H9 (cell line): ENCODE measurements around the gene DNAJC11. TPM values are rescaled to one million over a fixed set of nuclear protein-coding genes. Genes with fewer than 3 reads are reported as not detected.

Experiments used
- DNase-seq: peaks from one replicate; pipeline ENCODE4 v3.0.0-alpha.2; 2017
- H2AFZ ChIP-seq: one replicate; pipeline ENCODE4 v1.6.1; 2013; ENCODE audit warnings: mild to moderate bottlenecking, low read length, control low read depth, moderate library complexity
- H2AK5ac ChIP-seq: 2 replicates; pipeline ENCODE4 v1.6.1; 2013; ENCODE audit warnings: low read length, control low read depth, mixed read lengths; ENCODE audit not compliant: insufficient read length
- H2BK120ac ChIP-seq: one replicate; pipeline ENCODE4 v1.6.1; 2013; ENCODE audit warnings: low read depth, mild to moderate bottlenecking, low read length, control low read depth, inconsistent platforms; ENCODE audit not compliant: poor library complexity, severe bottlenecking
- H2BK12ac ChIP-seq: 2 replicates; pipeline ENCODE4 v1.6.1; 2013; ENCODE audit warnings: low read length, control low read depth, mixed read lengths, low read depth; ENCODE audit not compliant: insufficient read length
- H2BK15ac ChIP-seq: 2 replicates; pipeline ENCODE4 v1.6.1; 2013; ENCODE audit warnings: low read depth, low read length, control low read depth
- H2BK20ac ChIP-seq: one replicate; pipeline ENCODE4 v1.6.1; 2013; ENCODE audit warnings: low read depth, mild to moderate bottlenecking, low read length, control low read depth, inconsistent platforms; ENCODE audit not compliant: poor library complexity, severe bottlenecking
- H2BK5ac ChIP-seq: 2 replicates; pipeline ENCODE4 v1.6.1; 2013; ENCODE audit warnings: low read length, control low read depth, mixed read lengths; ENCODE audit not compliant: insufficient read length
- H3K14ac ChIP-seq: 2 replicates; pipeline ENCODE4 v1.6.1; 2013; ENCODE audit warnings: low read length, control low read depth; ENCODE audit not compliant: insufficient read depth
- H3K18ac ChIP-seq: 2 replicates; pipeline ENCODE4 v1.6.1; 2013; ENCODE audit warnings: low read depth, mild to moderate bottlenecking, mixed read lengths, low read length, control low read depth; ENCODE audit not compliant: insufficient read length
- H3K23ac ChIP-seq: 2 replicates; pipeline ENCODE4 v1.6.1; 2013; ENCODE audit warnings: low read length, control low read depth, mixed read lengths, low read depth; ENCODE audit not compliant: insufficient read length
- H3K23me2 ChIP-seq: 2 replicates; pipeline ENCODE4 v1.6.1; 2013; ENCODE audit warnings: low read depth, mild to moderate bottlenecking, mixed read lengths, low read length, control low read depth; ENCODE audit not compliant: insufficient read length, poor library complexity, severe bottlenecking
- H3K27ac ChIP-seq: 2 replicates; pipeline ENCODE4 v1.5.1; 2013; ENCODE audit warnings: low read length, control low read depth, mixed read lengths, low read depth; ENCODE audit not compliant: insufficient read length
- H3K27me3 ChIP-seq: 2 replicates; pipeline ENCODE4 v1.6.1; 2013; ENCODE audit warnings: low read length, control low read depth, inconsistent platforms; ENCODE audit not compliant: insufficient read depth
- H3K4ac ChIP-seq: 2 replicates; pipeline ENCODE4 v1.6.1; 2013; ENCODE audit warnings: low read depth, mild to moderate bottlenecking, control low read depth, inconsistent platforms, low read length, moderate library complexity
- H3K4me1 ChIP-seq: 2 replicates; pipeline ENCODE4 v1.6.1; 2013; ENCODE audit warnings: low read length, control low read depth, inconsistent platforms; ENCODE audit not compliant: insufficient read depth
- H3K4me2 ChIP-seq: 2 replicates; pipeline ENCODE4 v1.6.1; 2013; ENCODE audit warnings: low read length, control low read depth, mixed read lengths; ENCODE audit not compliant: insufficient read length, insufficient read depth
- H3K56ac ChIP-seq: 2 replicates; pipeline ENCODE4 v1.6.1; 2013; ENCODE audit warnings: low read depth, mild to moderate bottlenecking, mixed read lengths, low read length, control low read depth; ENCODE audit not compliant: insufficient read length
- H3K79me1 ChIP-seq: 2 replicates; pipeline ENCODE4 v1.6.1; 2013; ENCODE audit warnings: low read depth, mild to moderate bottlenecking, moderate library complexity, low read length, control low read depth, inconsistent platforms; ENCODE audit not compliant: insufficient read depth, poor library complexity, severe bottlenecking
- H3K79me2 ChIP-seq: 2 replicates; pipeline ENCODE4 v1.6.1; 2013; ENCODE audit warnings: low read length, control low read depth, inconsistent platforms; ENCODE audit not compliant: insufficient read depth
- H3K9ac ChIP-seq: 2 replicates; pipeline ENCODE4 v1.6.1; 2013; ENCODE audit warnings: low read length, control low read depth, mixed read lengths; ENCODE audit not compliant: insufficient read length; ENCODE audit errors: extremely low read depth
- H3K9me3 ChIP-seq: one replicate; pipeline ENCODE4 v1.6.1; 2013; ENCODE audit warnings: low read depth, low read length, inconsistent platforms; ENCODE audit not compliant: control insufficient read depth
- H3T11ph ChIP-seq: one replicate; pipeline ENCODE4 v1.6.1; 2013; ENCODE audit warnings: mild to moderate bottlenecking, low read length, control low read depth, inconsistent platforms
- H4K20me1 ChIP-seq: one replicate; pipeline ENCODE4 v1.6.1; 2013; ENCODE audit not compliant: control insufficient read depth, insufficient read length, insufficient read depth
- H4K5ac ChIP-seq: 2 replicates; pipeline ENCODE4 v1.6.1; 2013; ENCODE audit warnings: low read depth, mild to moderate bottlenecking, mixed read lengths, low read length, control low read depth; ENCODE audit not compliant: insufficient read length
- H4K8ac ChIP-seq: replicated peaks from 2 replicates; pipeline ENCODE4 v1.6.1; 2013; ENCODE audit warnings: low read length, control low read depth, mixed read lengths, low read depth; ENCODE audit not compliant: insufficient read length
- H4K91ac ChIP-seq: 2 replicates; pipeline ENCODE4 v1.6.1; 2013; ENCODE audit warnings: low read depth, mild to moderate bottlenecking, moderate library complexity, mixed read lengths, low read length, control low read depth; ENCODE audit not compliant: insufficient read length
- H3K27ac Mint-ChIP-seq, 3 experiments: 2 replicates in 2 of 3; 3 replicates in 1 of 3; pipeline ENCODE4 v1.8.0; 2020 to 2021; ENCODE audit warnings: mixed read lengths in 3 of 3, mild to moderate bottlenecking in 1 of 3, moderate library complexity in 1 of 3
- H3K27me3 Mint-ChIP-seq: 2 replicates; pipeline ENCODE4 v1.8.0; 2021; ENCODE audit warnings: low read depth, mild to moderate bottlenecking, moderate library complexity, mixed read lengths
- H3K36me3 Mint-ChIP-seq, 3 experiments: 2 replicates in 2 of 3; 3 replicates in 1 of 3; pipeline ENCODE4 v1.8.0; 2020 to 2021; ENCODE audit warnings: low read depth in 3 of 3, mixed read lengths in 3 of 3; ENCODE audit not compliant: insufficient read depth in 1 of 3
- H3K4me1 Mint-ChIP-seq, 2 experiments: 2 replicates each; pipeline ENCODE4 v1.8.0; 2020; ENCODE audit warnings: mixed read lengths in 2 of 2
- H3K4me3 Mint-ChIP-seq, 2 experiments: 2 replicates in 1 of 2; 3 replicates in 1 of 2; pipeline ENCODE4 v1.8.0; 2020 to 2021; ENCODE audit warnings: mild to moderate bottlenecking in 2 of 2, mixed read lengths in 2 of 2, moderate library complexity in 1 of 2
- H3K9me3 Mint-ChIP-seq, 2 experiments: 2 replicates in 1 of 2; 3 replicates in 1 of 2; pipeline ENCODE4 v1.8.0; 2020; ENCODE audit warnings: mild to moderate bottlenecking in 2 of 2, mixed read lengths in 2 of 2, moderate library complexity in 1 of 2
- CTCF ChIP-seq: fragments of 200-600 bp; sonication (generic); conservative IDR thresholded peaks from 3 replicates; pipeline ENCODE4 v1.8.0; 2021; ENCODE audit warnings: antibody characterized with exemption, mild to moderate bottlenecking
- WGBS: extraction: QIAGEN DNeasy Blood & Tissue Kit; methylation state at CpG from one replicate; pipeline ENCODE4 v1.1.7; 2013; ENCODE audit warnings: missing lambda C conversion rate, low lambda C conversion rate, mixed read lengths; ENCODE audit not compliant: insufficient read length; ENCODE audit errors: extremely low coverage; 5-methylcytosine and 5-hydroxymethylcytosine counted together
- total RNA-seq: library from RNA; stranded (reverse); gene quantifications from 2 replicates; pipeline ENCODE4 v1.2.1, GENCODE V29; 2021

Gene DNAJC11
- total RNA-seq, 1 experiment from 2014 or later = 88.5 TPM

- Mint-ChIP-seq H3K4me1 (no peaks in the 10 kb centered on the region), H3K36me3 (peaks cover 13 to 52% (median 44%) of the 10 kb centered on the region in 3 experiments; a peak in 6 of 7 replicates), H3K4me3 (no peak overlapping the region), H3K27ac (no peak overlapping the region), H3K9me3 (no peaks in the 10 kb centered on the region), H3K27me3 (no peaks in the 10 kb centered on the region)
- H3K23ac ChIP-seq = no peak overlapping the region
- no peaks in the 10 kb centered on the region for H3K4me1 ChIP-seq
- H2BK12ac ChIP-seq = no peak overlapping the region
- no peak overlapping the region for H3T11ph ChIP-seq
- no peak overlapping the region for H3K4ac ChIP-seq
- H3K14ac ChIP-seq = no peak overlapping the region
- no peak overlapping the region for H2BK20ac ChIP-seq
- no peak overlapping the region for H2BK5ac ChIP-seq
- no peak overlapping the region for H3K18ac ChIP-seq
- no peak overlapping the region for H3K9ac ChIP-seq
- TF ChIP-seq CTCF = no peak
- no peak overlapping the region for H4K8ac ChIP-seq
- no CpG with 5 or more reads among the region's 7 CpGs for WGBS
- no peak overlapping the region for H3K56ac ChIP-seq
- no peak overlapping the region for H2AFZ ChIP-seq
- DNase-seq = no peak
- H4K91ac ChIP-seq = no peak overlapping the region
- H4K20me1 ChIP-seq = no peaks in the 10 kb centered on the region
- H3K4me2 ChIP-seq = no peak overlapping the region
- no peak overlapping the region for H3K27ac ChIP-seq
- no peak overlapping the region for H2AK5ac ChIP-seq
- no peaks in the 10 kb centered on the region for H3K79me2 ChIP-seq
- no peaks in the 10 kb centered on the region for H3K23me2 ChIP-seq
- H4K5ac ChIP-seq = no peak overlapping the region
- H2BK15ac ChIP-seq = no peak overlapping the region
- H3K79me1 ChIP-seq = no peaks in the 10 kb centered on the region
- no peak overlapping the region for H2BK120ac ChIP-seq
- H3K27me3 ChIP-seq = no peaks in the 10 kb centered on the region
- no peaks in the 10 kb centered on the region for H3K9me3 ChIP-seq
These were observed 111.6 kb downstream of the DNAJC11 start for GRCh38 chr1:6590046-6590445.
